ENCODE data around the gene GCGR.
A peak's percentile ranks its signal among the peaks of the same experiment; 100 is the strongest.

Gene GCGR

DNA sequence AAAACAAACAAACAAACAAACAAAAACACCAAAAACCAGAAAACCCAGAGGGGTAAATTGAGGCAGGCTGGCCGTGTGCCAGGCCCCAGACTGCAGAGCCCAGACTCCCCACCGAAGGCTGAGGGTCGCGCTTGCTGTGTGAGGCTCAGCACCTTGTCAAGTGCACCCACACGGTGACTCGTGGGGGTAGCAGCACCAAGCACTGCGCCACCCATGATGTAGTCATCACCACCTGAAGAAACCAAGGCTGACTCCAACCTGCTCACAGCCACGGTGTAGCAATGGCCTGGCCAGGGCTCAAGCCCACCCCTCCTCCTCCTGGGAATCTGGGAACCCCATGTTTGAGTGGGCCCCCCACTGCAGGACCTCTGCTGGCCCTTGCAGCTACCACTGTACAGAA lies 17.2 kb downstream of the GCGR start:
- peak; percentile 54 for DNase-seq (ENCODE audit: low read depth)
- no peak overlapping the region for H3K4me3 ChIP-seq (ENCODE audit: low read length)
- TF ChIP-seq, protein P1, sequence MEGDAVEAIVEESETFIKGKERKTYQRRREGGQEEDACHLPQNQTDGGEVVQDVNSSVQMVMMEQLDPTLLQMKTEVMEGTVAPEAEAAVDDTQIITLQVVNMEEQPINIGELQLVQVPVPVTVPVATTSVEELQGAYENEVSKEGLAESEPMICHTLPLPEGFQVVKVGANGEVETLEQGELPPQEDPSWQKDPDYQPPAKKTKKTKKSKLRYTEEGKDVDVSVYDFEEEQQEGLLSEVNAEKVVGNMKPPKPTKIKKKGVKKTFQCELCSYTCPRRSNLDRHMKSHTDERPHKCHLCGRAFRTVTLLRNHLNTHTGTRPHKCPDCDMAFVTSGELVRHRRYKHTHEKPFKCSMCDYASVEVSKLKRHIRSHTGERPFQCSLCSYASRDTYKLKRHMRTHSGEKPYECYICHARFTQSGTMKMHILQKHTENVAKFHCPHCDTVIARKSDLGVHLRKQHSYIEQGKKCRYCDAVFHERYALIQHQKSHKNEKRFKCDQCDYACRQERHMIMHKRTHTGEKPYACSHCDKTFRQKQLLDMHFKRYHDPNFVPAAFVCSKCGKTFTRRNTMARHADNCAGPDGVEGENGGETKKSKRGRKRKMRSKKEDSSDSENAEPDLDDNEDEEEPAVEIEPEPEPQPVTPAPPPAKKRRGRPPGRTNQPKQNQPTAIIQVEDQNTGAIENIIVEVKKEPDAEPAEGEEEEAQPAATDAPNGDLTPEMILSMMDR (IDR thresholded peaks at IDR 0.05; ENCODE audit: insufficient read depth, low read depth, low read length, missing control alignments), result no peak

DNA sequence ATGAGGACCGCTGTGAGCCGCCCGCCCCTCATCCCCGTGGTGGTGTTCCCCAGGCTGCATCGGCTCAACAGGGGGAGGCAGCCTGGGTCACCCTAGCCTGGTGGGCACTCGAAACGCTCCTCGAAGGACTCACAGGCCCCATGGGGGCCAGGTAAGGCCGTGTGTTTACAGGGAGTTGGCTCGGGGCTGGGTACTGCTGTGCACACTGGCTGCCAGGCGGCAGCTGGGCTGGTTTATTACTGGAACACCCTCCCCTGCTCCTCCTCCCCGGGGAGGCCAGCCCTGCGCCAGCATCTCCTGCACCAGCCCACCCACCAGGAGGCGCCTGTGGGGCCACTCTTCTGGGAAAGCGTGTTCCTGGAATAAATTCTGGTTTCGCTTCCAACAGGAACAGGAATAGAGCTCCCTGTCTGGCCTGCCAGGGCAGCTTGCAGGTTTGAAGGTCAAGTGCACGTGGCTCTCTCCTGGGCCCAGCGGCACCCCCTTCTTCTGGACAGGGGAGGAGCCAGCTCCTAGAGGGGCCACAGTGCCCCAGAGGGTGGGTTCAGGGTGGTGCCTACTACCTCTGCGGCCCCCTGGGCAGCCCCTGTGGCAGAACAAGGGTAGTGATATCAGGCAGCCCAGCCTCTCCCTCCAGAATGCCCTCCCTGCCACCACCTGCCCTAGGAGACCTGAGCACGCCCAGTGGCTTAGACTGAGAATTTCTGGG lies 17.8 kb downstream of the GCGR start:
- DNase-seq (ENCODE audit: low read depth), result peak; percentile 77
- TF ChIP-seq, protein P1 (IDR thresholded peaks at IDR 0.05; ENCODE audit: insufficient read depth, low read depth, low read length, missing control alignments), result peak; percentile 72
- H3K4me3 ChIP-seq (ENCODE audit: low read length), result no peak overlapping the region

DNA sequence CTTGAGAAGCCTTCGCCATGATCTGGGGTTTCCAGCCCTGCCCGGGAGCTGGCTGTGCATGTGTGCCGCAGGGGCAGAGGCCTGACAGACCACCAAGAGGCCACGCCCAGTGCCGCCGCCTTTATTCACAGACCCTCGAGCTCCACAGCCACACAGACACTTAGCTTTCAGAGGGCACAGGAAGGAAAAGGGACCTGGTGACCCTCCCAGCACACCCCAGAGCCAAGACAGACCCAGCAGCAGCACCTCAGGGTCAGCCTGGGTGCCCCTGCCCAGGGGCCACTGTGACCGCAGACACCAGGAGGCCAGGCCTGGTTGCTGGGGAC lies 18.3 kb downstream of the GCGR start:
- TF ChIP-seq, protein P1 (IDR thresholded peaks at IDR 0.05; ENCODE audit: insufficient read depth, low read depth, low read length, missing control alignments), result no peak
- DNase-seq (ENCODE audit: low read depth), result no peak
- H3K4me3 ChIP-seq (ENCODE audit: low read length), result no peak overlapping the region

DNA sequence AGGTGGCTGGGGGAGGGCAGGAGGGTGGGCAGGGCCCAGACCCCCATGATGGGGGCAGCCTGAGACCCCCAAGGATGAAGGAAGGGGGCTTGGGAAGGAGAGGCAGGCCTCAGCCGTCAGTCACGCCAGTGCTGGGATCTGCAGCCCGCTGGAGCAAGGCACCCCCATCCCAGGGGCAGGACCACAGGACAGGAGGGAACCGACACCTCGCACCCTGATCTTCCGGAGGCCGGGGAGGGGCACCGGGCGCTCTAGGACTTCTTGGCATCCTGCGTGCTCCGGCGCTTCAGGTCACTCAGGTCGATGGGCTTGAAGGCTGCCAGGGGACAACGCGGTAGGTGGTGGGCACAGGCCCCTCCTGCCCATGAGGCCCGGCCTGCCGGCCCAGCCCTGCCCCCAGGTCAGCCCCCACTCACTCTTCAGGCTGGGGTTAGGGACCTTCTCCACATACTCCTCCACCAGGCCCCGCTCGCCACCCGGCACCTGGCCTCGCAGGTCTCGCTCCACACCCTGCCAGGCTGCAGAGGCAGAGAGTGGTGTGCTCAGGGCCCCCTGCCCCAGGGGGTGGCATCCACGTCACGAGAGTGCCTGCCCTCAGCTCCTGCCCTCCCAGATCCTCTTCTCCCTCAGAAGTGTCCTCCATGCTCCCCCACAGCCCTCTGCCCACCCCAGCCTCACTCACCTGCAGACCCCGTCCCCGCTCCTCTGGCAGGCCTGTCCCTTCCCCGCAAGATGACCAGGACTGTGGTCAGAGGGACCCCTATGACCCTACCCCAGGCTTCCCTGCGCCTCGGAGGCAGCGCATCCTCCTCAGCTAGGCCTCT lies 19.3 kb downstream of the GCGR start:
- TF ChIP-seq, protein P1 (IDR thresholded peaks at IDR 0.05; ENCODE audit: insufficient read depth, low read depth, low read length, missing control alignments), result no peak
- DNase-seq (ENCODE audit: low read depth), result no peak
- H3K4me3 ChIP-seq (ENCODE audit: low read length), result no peak overlapping the region

DNA sequence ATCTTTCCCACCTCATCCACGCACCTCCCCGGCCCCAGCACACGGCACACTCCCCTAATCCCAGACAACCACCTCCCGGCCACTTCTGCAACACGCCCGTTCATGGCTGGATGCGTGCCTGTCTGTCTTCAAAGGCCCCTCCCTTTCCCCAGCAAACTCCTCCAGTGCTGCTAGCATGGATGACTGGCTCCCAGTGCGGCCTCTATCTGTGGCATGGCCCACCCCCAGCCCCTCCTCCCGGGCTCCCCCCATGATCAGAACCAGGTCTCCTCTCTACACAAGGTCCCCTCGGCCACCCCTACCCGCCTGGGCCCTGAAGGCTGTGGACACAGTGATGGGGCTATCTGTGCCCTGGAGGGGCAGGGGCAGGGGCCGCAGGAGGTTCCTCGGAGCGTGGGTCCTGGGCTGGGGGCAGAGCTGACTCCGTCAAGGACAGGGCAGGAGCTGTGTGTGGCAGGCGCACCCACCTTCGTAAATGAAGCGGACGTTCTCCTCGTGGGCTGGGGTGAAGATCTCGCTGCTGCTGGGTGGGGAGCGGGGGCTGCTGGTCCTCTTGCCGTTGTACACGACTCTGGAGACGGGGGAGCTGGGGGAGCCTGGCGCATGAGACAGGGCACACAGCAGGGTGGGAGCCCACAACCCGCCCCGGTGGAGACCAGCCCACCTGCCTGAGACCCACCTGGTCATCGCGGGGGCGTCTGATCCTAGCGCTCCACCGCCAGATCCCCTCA lies 20.0 kb downstream of the GCGR start:
- no peak for DNase-seq (ENCODE audit: low read depth)
- H3K4me3 ChIP-seq (ENCODE audit: low read length), result no peak overlapping the region
- TF ChIP-seq, protein P1 (IDR thresholded peaks at IDR 0.05; ENCODE audit: insufficient read depth, low read depth, low read length, missing control alignments), result no peak

DNA sequence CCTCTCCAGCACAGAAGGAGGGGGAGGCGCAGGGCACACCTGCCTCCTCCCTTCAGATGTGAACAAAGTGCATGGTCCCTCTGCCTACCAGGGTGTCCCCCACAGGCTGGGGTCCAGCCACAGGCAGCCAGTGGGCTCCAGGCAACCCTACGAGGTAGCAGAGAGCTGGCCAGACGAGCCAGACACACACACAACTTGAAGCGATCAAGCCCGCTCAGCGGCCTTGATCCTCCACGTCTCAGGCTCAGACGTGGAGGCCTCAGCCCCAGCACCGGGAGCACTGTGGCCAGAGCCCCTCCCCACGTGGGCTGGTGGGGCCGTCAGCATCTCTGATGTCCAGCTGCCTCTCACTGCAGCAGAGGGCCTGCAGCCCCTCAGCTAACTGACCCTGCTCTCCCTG lies 20.6 kb downstream of the GCGR start:
- no peak overlapping the region for H3K4me3 ChIP-seq (ENCODE audit: low read length)
- TF ChIP-seq, protein P1 (IDR thresholded peaks at IDR 0.05; ENCODE audit: insufficient read depth, low read depth, low read length, missing control alignments), result no peak
- DNase-seq (ENCODE audit: low read depth), result no peak

All from epithelial cell of esophagus (primary cell).